Measurements from ENCODE around the gene TRUB1.
"Not testable (repeated sequence)": the region's sequence is repeated elsewhere in the genome, so short reads cannot be mapped to it uniquely, and the experiment has no call there.

The TRUB1 gene

DNA sequence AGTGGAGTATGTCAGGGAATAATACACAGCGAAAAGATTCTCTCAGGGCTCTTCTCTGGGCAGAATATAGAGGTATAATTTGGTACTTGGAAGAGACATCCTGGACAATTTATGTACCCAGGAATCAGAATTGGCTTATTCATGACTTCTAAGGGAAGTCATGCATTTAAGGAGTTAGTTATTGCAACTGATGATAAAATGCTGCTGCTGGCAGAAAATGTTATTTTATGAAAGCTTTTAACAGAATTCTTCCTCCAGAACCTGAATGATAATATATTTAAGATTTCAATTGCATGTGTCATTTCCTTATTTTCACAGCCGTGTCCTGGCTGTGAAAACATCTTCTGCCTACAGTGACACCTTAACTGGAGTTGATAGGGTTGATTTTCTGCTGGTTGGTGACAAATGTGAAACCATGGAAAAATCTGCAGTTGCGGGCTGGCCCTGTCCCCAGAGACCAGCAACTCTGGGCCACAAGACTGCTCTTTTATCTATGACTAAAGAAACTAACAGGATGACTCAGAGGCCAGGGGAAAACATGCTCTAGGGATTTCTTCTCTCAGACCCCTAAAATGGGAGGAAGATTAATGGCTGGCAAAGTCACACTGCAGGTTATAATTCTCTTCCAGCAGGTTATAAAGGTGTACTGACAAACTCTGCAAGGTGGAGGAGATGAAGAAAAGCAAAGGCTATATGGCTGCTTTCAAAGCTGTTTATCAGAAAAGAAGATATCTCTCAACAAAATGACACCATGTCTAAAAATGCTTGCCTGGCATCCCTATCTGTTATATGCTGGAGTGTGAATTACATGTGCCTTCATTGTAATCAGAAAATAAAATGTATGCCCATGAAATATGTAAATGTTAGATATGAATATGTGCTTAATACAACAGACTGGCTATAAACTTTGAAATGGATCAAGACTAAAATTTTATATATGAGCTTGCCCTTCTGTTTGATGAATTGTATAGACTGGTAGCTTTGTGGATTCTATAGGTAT, 12.1 kb upstream of the TRUB1 start:
- DNase-seq: no peak

DNA sequence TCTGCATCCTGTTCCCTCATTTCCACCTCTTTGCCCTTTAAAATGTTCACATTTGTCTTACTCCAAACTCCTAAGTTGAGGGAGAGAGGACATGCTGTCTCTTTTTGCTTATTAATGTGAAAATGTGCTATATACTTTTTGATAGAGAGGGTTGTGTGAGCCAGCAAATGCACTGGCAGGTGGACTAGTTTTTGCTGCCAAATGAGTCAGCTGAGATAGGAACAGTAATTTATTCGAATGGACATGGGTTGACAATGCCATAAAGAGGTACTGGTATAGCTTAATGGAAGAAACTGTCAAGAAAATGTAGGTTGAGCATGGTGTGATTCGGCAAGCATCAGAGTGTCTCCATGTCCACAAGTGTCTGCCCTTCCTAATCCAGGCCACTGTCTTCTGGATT, 9.2 kb upstream of the TRUB1 start:
- no peak for DNase-seq

DNA sequence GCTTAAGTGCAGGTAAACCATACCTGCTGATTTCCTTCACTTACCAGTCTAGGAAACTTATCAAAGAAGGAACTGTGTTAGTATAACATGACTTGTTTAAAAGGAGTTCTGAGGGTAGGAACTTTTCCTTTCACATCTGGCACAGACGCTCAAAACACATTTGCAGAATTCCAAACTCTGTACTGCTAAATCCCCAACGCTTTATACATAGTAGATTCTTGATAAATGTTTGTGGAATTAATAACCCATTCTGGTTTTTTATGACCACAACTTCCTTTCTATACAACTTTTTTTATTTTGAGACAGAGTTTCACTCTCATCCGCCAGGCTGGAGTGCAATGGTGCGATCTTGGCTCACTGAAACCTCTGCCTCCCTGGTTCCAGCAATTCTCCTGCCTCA, 7.7 kb upstream of the TRUB1 start:
- DNase-seq: no peak

DNA sequence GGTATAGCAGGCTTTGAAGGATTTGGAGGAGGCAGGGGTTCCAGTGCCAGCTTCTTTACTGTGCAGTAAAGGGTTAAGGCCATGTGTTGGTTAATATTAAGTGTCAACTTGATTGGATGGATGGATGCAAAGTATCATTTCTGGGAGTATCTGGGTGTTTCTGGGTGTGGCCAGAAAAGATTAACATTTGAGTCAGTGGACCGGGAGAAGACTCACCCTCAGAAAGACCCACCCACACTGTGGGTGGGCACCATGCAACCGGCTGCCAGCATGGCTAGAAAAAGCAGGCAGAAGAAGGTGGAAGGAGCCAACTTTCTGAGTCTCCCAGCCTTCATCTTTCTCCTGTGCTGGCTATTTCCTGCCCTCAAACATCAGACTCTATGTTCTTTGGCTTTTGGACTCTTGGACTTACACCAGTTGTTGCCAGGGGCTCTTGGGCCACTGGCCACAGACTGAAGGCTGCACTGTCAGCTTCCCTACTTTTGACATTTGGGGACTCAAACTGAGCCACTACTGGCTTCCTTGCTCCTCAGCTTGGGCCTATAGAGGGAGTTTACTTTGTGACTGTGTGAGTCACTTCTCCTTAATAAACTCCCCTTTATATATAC, 6.8 kb upstream of the TRUB1 start:
- DNase-seq: no peak

DNA sequence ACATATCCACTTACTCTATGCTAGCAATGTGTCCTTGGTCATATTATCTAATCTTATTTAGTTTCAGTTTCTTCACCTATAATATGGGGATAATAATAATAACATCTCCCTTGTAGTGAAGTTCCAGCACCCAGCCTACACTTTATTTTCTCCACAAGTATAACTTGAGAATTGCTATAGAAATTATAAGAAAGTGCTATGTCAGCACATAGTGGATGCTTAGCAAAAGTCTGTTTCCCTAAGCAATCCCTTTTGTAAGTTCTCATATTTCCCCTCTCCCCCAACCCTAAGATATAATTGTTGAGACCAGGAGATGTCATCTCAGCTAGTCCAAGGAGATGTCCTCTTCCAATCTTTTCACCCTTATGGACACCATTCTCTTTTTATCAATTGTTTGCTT, 5.8 kb upstream of the TRUB1 start:
- DNase-seq: no peak

DNA sequence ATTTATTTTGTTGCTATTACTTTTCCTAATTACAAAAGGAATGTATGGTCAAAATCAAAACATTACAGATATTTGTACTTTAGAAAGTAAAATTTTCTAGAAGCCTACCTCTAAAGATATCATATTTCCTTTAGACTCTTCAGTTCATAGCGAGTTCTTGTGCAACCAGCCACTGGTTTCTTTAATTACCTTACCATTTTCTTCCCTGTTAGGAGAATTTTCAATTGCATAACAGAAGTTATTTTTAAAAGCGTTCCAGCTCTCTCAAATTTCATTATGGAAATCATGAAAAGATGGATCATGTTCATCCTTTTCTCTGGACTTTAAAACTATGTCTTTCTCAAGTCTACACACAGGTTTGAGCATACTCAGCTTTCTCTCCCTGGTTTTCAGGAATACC, 5.0 kb upstream of the TRUB1 start:
- no peak for DNase-seq

DNA sequence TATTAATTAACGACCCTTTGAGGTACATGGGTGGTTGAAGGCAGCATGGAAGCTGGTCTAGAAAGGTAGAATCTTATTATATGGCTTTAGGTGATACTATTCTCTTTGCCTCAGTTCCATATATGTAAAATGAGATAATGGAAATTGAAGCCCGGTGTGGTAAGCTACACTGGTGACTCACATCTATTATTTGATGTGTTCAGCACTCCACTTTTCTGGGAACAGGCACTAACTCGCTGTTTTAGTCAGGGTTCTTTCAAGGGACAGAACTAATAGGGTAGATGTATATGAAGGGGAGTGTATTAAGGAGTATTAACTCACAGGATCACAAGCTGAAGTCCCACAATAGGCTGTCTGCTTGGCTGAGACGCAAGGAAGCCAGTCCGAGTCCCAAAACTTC, 4.4 kb upstream of the TRUB1 start:
- no peak for DNase-seq

DNA sequence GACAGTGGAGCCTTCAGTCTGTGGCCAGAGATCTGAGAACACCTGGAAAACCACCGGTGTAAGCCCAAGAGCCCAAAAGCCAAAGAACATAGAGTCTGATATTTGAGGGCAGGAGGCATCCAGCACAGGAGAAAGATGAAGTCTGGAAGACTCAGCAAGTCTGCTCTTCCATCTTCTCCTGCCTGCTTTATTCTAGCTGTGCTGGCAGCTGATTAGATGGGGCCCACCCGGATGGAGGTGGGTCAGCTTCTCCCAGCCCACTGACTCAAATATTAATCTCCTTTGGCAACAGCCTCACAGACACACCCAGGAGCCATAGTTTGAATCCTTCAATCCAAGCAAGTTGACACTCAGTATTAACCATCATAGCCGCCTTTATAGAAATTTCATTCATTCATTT, 4.0 kb upstream of the TRUB1 start:
- DNase-seq: not testable (repeated sequence)

DNA sequence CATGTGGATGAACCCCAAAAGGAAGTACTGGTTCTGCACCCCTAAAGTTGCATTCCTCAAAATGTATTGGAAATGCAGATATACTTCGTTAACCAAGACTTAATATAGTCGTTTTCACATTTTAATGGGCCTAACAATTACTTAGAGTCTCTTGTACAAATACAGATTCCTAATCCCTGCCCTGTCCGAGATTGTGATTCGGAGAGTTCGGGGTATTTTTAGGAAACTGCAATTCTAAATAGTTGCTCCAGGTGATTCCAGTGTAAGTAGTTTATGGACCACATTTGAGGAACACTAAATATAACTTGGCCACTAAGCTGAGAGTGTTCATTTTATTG, 830 bp downstream of the TRUB1 start:
- DNase-seq: no peak

DNA sequence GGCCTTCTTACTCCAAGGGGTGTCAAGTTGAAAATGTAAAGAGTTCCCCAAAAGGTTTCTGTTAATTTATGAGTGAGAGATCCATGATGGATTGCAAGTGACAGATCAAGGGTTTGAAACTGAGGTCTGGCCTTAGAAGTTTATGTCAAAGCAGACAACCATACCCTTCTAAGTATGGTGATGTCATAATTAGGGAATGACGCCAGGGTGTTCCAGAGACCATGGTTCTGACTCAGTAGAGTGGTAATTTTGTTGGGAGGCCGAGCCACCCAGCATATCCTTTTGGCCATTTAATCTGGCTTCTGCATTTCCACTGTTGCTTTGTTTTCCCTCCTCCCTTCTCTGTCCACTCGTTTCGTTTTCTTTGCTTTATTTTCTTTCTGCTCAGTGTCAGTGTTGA, 2.7 kb downstream of the TRUB1 start:
- no peak for DNase-seq

DNA sequence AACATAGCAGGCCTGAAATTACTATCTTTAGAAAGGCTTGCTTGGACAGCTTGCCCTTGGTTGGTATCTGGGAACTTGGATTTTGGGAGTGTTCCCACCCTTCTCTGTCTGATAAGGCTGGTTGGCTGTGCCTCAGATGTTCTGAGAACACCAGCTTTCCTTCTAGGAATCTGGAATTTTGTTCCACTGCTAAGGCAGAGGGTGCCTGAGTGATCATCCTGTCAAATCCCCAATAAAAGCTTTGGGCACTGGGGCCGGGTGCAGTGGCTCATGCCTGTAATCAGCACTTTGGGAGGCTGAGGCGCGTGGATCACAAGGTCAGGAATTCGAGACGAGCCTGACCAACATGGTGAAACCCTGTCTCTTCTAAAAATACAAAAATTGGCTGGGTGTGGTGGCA, 5.0 kb downstream of the TRUB1 start:
- DNase-seq: no peak

DNA sequence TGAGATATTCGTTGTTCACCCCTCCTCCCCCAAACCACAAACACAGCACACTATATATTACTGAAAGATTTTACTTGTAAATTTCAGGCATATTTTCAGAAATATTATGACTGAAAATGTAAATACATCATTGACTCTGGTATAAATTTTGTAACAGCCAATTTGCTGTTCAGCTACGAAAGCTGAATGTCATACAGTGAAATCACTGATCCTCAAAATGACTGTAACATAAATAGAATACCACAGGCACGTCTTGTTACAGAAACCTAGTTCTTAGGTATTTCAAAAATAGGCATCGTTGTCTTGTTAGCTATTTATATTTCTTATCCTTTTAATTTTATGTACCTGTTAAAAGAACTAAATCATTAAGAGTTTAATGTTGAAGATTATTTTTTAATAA, 15.1 kb downstream of the TRUB1 start:
- no peak for DNase-seq

DNA sequence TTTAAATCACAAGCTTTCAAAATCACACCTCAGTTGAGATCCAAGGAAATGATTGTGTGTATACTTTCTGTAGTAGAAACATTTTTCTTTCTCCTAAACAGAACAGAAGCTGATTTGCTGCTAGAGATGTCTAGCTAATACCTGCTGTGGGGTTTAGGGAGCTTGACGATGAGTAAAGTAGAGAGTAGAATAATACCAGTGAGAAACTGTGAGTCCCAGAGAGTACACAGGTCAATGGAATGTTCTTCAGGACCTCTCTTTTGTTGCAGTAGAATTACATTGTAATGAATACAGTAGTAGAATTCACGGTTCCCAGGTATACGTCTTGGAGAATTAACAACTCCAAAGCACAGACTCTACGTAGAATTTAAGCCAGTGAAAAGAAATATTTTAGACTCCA, 18.0 kb downstream of the TRUB1 start:
- no peak for DNase-seq

DNA sequence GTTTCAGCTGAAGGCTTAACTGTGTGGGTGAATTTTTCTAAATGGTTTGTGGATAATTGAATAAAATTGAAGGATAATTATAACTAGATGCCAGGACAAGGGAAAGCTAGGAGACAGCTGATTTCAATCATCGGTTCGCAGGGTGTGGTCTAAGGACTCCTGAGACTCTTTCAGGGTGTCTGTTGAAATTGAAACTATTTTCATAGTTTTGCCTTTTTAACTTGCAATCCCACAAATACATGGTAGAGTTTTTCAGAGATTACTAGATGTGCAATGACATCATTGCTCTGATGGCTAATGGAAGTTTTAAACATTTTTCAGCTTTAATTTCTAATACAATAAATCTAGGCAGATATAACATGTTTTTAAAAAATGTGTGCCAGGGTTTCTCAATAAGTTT, 18.5 kb downstream of the TRUB1 start:
- DNase-seq: no peak

DNA sequence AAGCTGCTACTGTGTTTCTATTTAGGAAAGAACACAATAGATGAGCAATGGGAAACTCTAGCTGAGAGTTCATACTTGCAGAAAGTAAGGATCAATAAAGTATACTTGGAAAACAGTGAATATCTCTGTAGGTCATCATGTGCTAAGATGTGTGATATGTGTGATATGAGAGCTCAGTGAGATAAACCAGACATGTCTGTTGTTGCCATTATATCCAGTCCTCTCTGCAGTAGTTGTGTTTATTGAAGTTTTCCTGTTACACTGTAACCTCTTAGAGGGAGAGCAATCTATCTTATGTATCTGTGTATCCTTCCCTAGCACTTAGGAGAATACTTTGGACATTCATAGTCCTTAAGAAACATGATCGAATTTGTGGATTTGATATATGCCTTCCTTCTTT, 19.1 kb downstream of the TRUB1 start:
- DNase-seq: no peak

DNA sequence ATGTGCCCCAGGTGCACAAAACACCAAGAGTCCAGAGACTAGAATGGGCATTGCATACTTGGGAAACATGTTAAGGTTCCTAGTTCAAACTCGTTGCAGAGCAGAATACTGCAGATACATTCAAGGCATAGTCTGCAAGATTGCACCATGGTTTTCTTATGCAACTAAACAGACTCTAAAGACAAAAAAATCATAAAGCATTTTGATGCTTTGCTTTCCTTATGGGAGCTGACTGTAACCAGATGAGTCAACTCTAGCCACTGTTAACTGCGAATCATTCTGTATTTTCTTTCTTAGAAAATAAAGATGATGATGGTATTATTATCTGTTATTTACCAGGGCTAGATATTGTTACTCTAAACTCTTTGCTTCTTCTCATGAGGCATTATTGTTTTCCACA, 19.7 kb downstream of the TRUB1 start:
- no peak for DNase-seq

DNA sequence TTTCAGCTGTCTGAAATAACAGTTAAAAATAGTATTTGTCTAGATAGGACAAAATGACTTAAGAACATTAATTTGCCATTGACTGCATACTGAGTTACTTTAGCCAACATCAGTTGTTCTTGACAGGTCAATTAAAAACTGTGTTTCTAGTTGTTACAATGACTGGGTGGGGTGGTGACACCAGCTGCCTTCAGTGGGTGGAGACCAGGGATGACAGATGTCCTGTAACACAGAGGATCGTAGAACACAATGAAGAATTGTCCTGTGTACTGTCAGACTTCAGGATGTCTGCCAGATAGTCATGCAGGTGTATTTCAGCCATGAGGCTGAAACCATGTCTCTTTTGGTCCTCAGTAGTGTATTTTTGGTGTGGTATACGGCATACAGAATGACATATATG, 24.4 kb downstream of the TRUB1 start:
- no peak for DNase-seq

DNA sequence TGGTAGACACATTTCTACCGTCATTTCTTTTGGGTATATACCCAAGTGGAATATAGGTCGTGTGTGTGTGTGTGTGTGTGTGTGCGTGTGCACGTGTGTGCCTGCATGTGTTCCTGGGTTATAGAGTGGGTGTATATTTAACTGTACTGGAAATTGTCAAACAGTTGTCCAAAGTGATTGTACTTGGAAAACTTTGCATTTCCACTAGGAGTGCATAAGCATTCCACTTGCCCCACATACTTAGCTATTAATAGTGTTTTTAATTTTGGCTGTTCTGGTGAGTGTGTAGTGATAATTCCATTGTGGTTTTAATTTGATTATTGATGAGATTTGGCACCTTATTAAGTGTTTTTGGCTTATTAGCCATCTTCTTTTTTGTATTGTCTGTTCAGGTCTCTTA, 25.9 kb downstream of the TRUB1 start:
- DNase-seq: no peak

DNA sequence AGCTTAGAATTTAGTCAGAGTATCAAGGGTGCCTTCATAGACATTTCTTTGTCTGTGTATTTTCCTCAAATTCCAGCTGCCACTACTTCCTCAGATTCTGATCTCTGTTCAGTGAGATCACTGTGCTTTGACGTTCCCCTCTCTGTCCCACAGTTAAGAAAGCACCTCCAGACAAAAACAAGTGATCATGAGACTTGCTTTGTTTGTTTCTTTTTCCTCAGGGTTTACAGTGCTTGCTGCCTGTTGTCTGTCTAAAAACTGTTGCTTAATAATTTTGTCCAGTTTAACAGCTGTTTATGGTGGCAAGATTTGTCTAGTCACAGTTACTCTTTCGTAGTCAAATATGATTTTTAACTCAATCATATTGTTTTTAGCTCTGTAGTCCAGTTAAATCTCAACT, 29.1 kb downstream of the TRUB1 start:
- DNase-seq: no peak

DNA sequence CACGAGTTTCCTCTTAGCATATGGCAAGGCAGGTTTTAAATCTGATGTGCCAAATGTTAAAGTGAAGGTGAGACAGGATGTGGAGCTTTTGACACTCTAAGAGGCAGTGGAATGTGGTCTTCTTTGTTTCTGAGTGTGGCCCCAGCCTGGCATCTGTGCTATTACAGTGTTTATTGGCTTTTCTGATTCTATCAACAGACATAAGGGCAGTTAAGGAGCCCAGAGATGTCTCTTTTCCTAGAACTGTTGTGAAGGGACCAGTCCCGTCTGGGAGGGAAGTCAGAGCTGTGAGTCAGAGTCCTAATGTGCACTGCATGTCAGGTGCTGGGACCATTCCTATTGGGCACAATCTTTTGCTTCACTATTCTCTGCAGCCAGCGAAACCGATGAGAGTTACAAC, 32.5 kb downstream of the TRUB1 start:
- DNase-seq: no peak

DNA sequence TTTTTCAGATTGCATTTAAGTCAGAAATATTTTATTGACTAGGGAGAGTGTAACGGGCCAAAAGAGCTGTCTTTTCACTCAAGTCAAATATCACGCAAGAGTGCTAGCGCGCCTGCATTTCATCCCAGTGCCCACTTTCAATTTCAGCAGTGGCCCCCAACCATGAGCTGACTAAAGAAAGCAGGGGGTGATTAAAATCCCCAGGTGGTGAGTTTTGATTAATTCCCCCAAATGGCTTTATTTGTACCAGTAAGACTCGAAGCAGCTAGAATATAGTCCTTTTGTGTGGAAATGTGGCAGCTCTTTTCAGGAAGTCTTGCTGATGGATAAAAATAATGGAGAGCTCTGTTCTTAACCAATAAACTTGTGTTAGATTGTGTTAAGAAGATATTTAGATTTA, 35.3 kb downstream of the TRUB1 start:
- DNase-seq: no peak

DNA sequence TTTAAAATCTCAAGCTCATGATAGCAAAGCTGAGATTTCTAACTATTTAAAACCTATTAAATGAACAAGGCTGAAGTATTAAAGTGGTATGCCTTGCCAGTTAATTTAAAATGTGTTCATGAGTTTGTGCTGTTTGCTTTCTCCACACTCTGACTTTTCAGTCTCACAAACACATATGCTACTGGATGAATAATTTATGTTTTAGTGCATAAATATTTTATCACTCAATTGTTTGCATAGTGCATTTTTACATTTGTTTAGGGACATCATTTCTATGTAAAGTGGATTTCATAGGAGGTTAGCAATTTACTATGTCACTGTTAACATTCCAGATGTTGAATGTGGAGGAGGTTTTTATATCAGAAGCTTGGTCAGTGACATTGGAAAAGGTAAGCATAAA, 36.0 kb downstream of the TRUB1 start:
- DNase-seq: no peak

DNA sequence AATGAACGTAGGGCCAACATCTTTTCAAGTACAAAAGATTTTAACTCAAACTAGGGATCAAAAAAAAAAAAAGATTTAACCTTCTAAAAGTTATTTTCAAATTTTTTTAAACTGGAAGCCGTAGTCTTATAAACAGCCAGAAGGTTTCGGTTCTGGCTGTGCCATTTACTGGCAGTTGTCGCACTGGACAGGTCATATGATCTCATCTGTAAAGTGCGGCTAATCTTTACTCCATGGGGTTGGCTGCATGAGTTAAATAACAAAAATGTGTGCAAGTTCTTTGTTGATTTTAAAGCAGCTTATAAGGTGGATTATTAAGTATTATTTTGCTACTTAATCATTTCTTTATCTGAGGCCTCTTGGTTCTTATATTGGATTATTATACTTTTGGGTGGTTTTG, 36.6 kb downstream of the TRUB1 start:
- DNase-seq: no peak

DNA sequence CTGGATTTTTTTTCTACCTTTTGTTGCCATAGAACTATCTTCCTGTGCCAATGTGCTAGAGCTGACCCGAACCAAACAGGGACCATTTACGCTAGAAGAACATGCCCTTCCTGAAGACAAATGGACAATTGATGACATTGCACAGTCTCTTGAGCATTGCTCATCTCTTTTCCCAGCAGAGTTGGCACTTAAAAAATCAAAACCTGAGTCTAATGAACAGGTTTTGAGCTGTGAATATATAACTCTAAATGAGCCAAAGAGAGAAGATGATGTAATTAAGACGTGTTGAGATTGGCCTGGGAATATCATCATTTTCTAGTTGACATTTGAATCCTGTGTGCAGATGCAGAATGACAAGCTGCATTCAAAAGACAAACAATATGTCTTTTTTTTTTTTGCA, 37.1 kb downstream of the TRUB1 start:
- no peak for DNase-seq

DNA sequence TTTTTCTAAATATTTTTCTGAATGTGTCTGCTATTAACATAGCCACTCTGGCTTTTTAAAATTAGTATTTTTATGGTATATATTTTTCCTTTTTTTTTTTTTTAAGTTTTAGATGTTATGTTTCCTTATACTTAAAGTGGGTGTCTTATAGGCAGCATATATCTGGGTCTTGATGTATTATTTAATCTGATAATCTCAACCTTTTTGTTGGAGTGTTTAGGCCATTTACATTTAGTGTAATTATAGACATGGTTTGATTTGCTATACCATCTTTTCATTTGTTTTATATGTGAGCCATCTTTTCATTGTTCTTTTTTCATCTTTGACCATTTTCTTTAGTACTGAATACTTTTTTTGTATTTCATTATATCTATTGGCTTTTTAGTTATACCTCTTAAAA, 45.0 kb downstream of the TRUB1 start:
- DNase-seq: no peak
